Mesendoderm (in vitro differentiated cells): ENCODE results near the gene UBLCP1. TPM values are rescaled to one million over a fixed set of nuclear protein-coding genes. Genes with fewer than 3 reads are reported as not detected.

ENCODE experiments used
- DNase-seq: peaks from one replicate; pipeline ENCODE4 v3.0.0; 2013
- H2AK5ac ChIP-seq: 2 replicates; pipeline ENCODE4 v1.6.1; 2013; ENCODE audit warnings: low read length, inconsistent platforms
- H2BK120ac ChIP-seq: 2 replicates; pipeline ENCODE4 v1.6.1; 2013; ENCODE audit warnings: low read depth, mild to moderate bottlenecking, low read length, moderate library complexity, mixed read lengths
- H2BK15ac ChIP-seq: replicated peaks from 2 replicates; pipeline ENCODE4 v1.6.1; 2013; ENCODE audit warnings: low read depth, mild to moderate bottlenecking, moderate library complexity
- H2BK5ac ChIP-seq: 2 replicates; pipeline ENCODE4 v1.6.1; 2013; ENCODE audit warnings: low read length, inconsistent platforms
- H3K18ac ChIP-seq: 2 replicates; pipeline ENCODE4 v1.6.1; 2013; ENCODE audit warnings: mild to moderate bottlenecking, low read length, mixed read lengths
- H3K23ac ChIP-seq: one replicate; pipeline ENCODE4 v1.6.1; 2013; ENCODE audit warnings: low read length
- H3K27ac ChIP-seq: 2 replicates; pipeline ENCODE4 v1.5.1; 2013; ENCODE audit warnings: low read depth, mild to moderate bottlenecking, inconsistent platforms, low read length, moderate library complexity
- H3K27me3 ChIP-seq: 2 replicates; pipeline ENCODE4 v1.6.1; 2013; ENCODE audit warnings: low read length, control low read depth, mild to moderate bottlenecking, inconsistent platforms; ENCODE audit not compliant: insufficient read depth, poor library complexity
- H3K36me3 ChIP-seq: 2 replicates; pipeline ENCODE4 v1.6.1; 2013; ENCODE audit warnings: low read length, inconsistent platforms; ENCODE audit not compliant: control insufficient read depth, insufficient read depth
- H3K4ac ChIP-seq: one replicate; pipeline ENCODE4 v1.6.1; 2013; ENCODE audit warnings: low read depth, mild to moderate bottlenecking, low read length, moderate library complexity
- H3K4me1 ChIP-seq: 2 replicates; pipeline ENCODE4 v1.6.1; 2013; ENCODE audit warnings: low read depth, low read length, inconsistent platforms; ENCODE audit not compliant: control insufficient read depth
- H3K4me2 ChIP-seq: 2 replicates; pipeline ENCODE4 v1.6.1; 2013; ENCODE audit warnings: low read length
- H3K4me3 ChIP-seq: 2 replicates; pipeline ENCODE4 v1.5.1; 2013; ENCODE audit warnings: mild to moderate bottlenecking, low read length
- H3K56ac ChIP-seq: one replicate; pipeline ENCODE4 v1.6.1; 2013; ENCODE audit warnings: low read length
- H3K79me1 ChIP-seq: 2 replicates; pipeline ENCODE4 v1.6.1; 2013; ENCODE audit warnings: low read length, inconsistent platforms
- H3K79me2 ChIP-seq: 2 replicates; pipeline ENCODE4 v1.6.1; 2013; ENCODE audit warnings: mild to moderate bottlenecking, low read length; ENCODE audit not compliant: control insufficient read depth, insufficient read depth
- H3K9ac ChIP-seq: 2 replicates; pipeline ENCODE4 v1.6.1; 2013; ENCODE audit warnings: low read length, inconsistent platforms
- H4K5ac ChIP-seq: one replicate; pipeline ENCODE4 v1.6.1; 2013; ENCODE audit warnings: low read length
- H4K8ac ChIP-seq: one replicate; pipeline ENCODE4 v1.6.1; 2013; ENCODE audit warnings: low read depth, mild to moderate bottlenecking, control low read depth, low read length, moderate library complexity
- WGBS: extraction: QIAGEN DNeasy Blood & Tissue Kit; methylation state at CpG from one replicate; pipeline ENCODE4 v1.1.7; 2013; ENCODE audit warnings: low lambda C conversion rate, missing lambda C conversion rate; ENCODE audit not compliant: insufficient coverage; ENCODE audit errors: extremely low coverage; 5-methylcytosine and 5-hydroxymethylcytosine counted together
- small RNA-seq: library from polyadenylated mRNA; stranded (forward); fragments of <200 nt; extraction: miRNeasy Mini kit (QIAGEN cat#:217004); gene quantifications from one replicate; pipeline ENCODE3, GENCODE V24; 2013; ENCODE audit not compliant: insufficient read depth

UBLCP1 gene

GRCh38 chr5:159333545-159333925 lies 70.4 kb downstream of the UBLCP1 start:
- Histone ChIP-seq H3K4me3 (no peak overlapping the region), H3K56ac (no peak overlapping the region), H2BK5ac (no peak overlapping the region), H4K5ac (no peak overlapping the region), H2BK15ac (no peak overlapping the region), H3K79me1 (no peaks in the 10 kb centered on the region), H3K4ac (no peak overlapping the region), H3K18ac (no peak overlapping the region), H3K4me2 (no peak overlapping the region), H3K36me3 (no peaks in the 10 kb centered on the region), H3K79me2 (no peaks in the 10 kb centered on the region), H2AK5ac (no peak overlapping the region), H4K8ac (no peak overlapping the region), H3K27me3 (no peaks in the 10 kb centered on the region), H3K9ac (no peak overlapping the region), H3K27ac (no peak overlapping the region), H2BK120ac (no peak overlapping the region), H3K4me1 (no peaks in the 10 kb centered on the region), H3K23ac (no peak overlapping the region)
- no CpG with 5 or more reads among the region's 1 CpG for WGBS
- DNase-seq = no peak

Small RNA genes within 50 kb of the gene (small RNA-seq; reads per million reads assigned to genes)
- gene RF00263 (not detected), gene RNU4ATAC2P (not detected)
